ENCODE results near the gene MRNIP. TPM values are rescaled to one million over a fixed set of nuclear protein-coding genes. Genes with fewer than 3 reads are reported as not detected.

MRNIP gene
- total RNA-seq, 2 experiments from 2014 or later: 19.4 to 19.7 TPM

- POLR2A ChIA-PET: no interaction called here
- H3K4me1 Mint-ChIP-seq: peaks cover 2% of the 10 kb centered on the region
- no peaks in the 10 kb centered on the region for H3K27me3 Mint-ChIP-seq
- H3K4me3 Mint-ChIP-seq: no peak overlapping the region
- peaks cover 33% of the 10 kb centered on the region for H3K36me3 Mint-ChIP-seq (ENCODE audit: low read depth)
- no peak for ATAC-seq
- H3K27ac Mint-ChIP-seq: no peak overlapping the region
- DNase-seq: no peak
- intact Hi-C loops (cut with DNase I, micrococcal nuclease): no loop called here
- CTCF ChIA-PET: no interaction called here
- no peaks in the 10 kb centered on the region for H3K9me3 Mint-ChIP-seq (ENCODE audit: low read depth)
These were observed 10.5 kb upstream of the MRNIP start for GRCh38 chr5:179869101-179869500.

- Mint-ChIP-seq H3K4me1 (peaks cover 2% of the 10 kb centered on the region), H3K9me3 (ENCODE audit: low read depth) (no peaks in the 10 kb centered on the region), H3K4me3 (no peak overlapping the region), H3K27me3 (no peaks in the 10 kb centered on the region), H3K36me3 (ENCODE audit: low read depth) (peaks cover 35% of the 10 kb centered on the region), H3K27ac (no peak overlapping the region)
- CTCF ChIA-PET: no interaction called here
- ATAC-seq (no peak), DNase-seq (no peak)
- intact Hi-C loops (cut with DNase I, micrococcal nuclease): no loop called here
- POLR2A ChIA-PET: no interaction called here
These were observed 9.9 kb upstream of the MRNIP start for GRCh38 chr5:179868541-179868940.

GRCh38 chr5:179867476-179867875 lies 8.9 kb upstream of the MRNIP start:
- DNase-seq: no peak
- ATAC-seq: no peak
- ChIA-PET POLR2A (no interaction called here), CTCF (no interaction called here)
- Mint-ChIP-seq H3K27ac (no peak overlapping the region), H3K36me3 (ENCODE audit: low read depth) (peaks cover 39% of the 10 kb centered on the region), H3K4me1 (peaks cover 2% of the 10 kb centered on the region), H3K4me3 (no peak overlapping the region), H3K9me3 (ENCODE audit: low read depth) (no peaks in the 10 kb centered on the region), H3K27me3 (no peaks in the 10 kb centered on the region)
- intact Hi-C loops (cut with DNase I, micrococcal nuclease): no loop called here

GRCh38 chr5:179867079-179867465 lies 8.5 kb upstream of the MRNIP start:
- ChIA-PET CTCF (interaction anchor here (0.7 to 1.2 kb wide), 3 partner anchors 11 to 229 kb away, joined by 3 to 4 read pairs (median 4); no protein-coding TSS in a partner anchor), POLR2A (no interaction called here)
- no peaks in the 10 kb centered on the region for H3K27me3 Mint-ChIP-seq
- H3K36me3 Mint-ChIP-seq (ENCODE audit: low read depth): peaks cover 41% of the 10 kb centered on the region
- H3K4me1 Mint-ChIP-seq: peaks cover 2% of the 10 kb centered on the region
- H3K9me3 Mint-ChIP-seq (ENCODE audit: low read depth): no peaks in the 10 kb centered on the region
- no peak overlapping the region for H3K27ac Mint-ChIP-seq
- DNase-seq: no peak
- intact Hi-C loops (cut with DNase I, micrococcal nuclease): no loop called here
- no peak for ATAC-seq
- no peak overlapping the region for H3K4me3 Mint-ChIP-seq

GRCh38 chr5:179866241-179867078 lies 7.8 kb upstream of the MRNIP start:
- Mint-ChIP-seq H3K4me3 (no peak overlapping the region), H3K4me1 (peaks cover 2% of the 10 kb centered on the region), H3K9me3 (ENCODE audit: low read depth) (no peaks in the 10 kb centered on the region), H3K27ac (no peak overlapping the region), H3K27me3 (no peaks in the 10 kb centered on the region), H3K36me3 (ENCODE audit: low read depth) (peaks cover 44% of the 10 kb centered on the region)
- ChIA-PET POLR2A (no interaction called here), CTCF (interaction anchor here (0.6 to 1.2 kb wide), 4 partner anchors 11 to 228 kb away, joined by 3 to 4 read pairs (median 4); no protein-coding TSS in a partner anchor)
- ATAC-seq (peak; percentile 81), DNase-seq (peak; percentile 67)
- intact Hi-C loops (cut with DNase I, micrococcal nuclease): no loop called here

GRCh38 chr5:179865491-179866240 lies 7.0 kb upstream of the MRNIP start:
- intact Hi-C loops (cut with DNase I, micrococcal nuclease): no loop called here

GRCh38 chr5:179864686-179865085 lies 6.1 kb upstream of the MRNIP start:
- H3K36me3 Mint-ChIP-seq (ENCODE audit: low read depth): peaks cover 36% of the 10 kb centered on the region
- H3K27me3 Mint-ChIP-seq: no peaks in the 10 kb centered on the region
- H3K9me3 Mint-ChIP-seq (ENCODE audit: low read depth): no peaks in the 10 kb centered on the region
- ATAC-seq (no peak), DNase-seq (no peak)
- intact Hi-C loops (cut with DNase I, micrococcal nuclease): no loop called here
- H3K27ac Mint-ChIP-seq: no peak overlapping the region
- peaks cover 2% of the 10 kb centered on the region for H3K4me1 Mint-ChIP-seq
- no peak overlapping the region for H3K4me3 Mint-ChIP-seq
- ChIA-PET POLR2A (no interaction called here), CTCF (no interaction called here)

More at GRCh38 chr5:179865491-179866240, 7.0 kb upstream of the MRNIP start:
- Mint-ChIP-seq H3K4me1 (peaks cover 2% of the 10 kb centered on the region), H3K9me3 (ENCODE audit: low read depth) (no peaks in the 10 kb centered on the region), H3K27me3 (no peaks in the 10 kb centered on the region), H3K36me3 (ENCODE audit: low read depth) (peaks cover 36% of the 10 kb centered on the region), H3K27ac (no peak overlapping the region), H3K4me3 (no peak overlapping the region)
- ATAC-seq (no peak), DNase-seq (no peak)
- CTCF ChIA-PET: interaction anchor here (0.6 kb wide), 2 partner anchors 69 to 273 kb away, joined by 3 read pairs; no protein-coding TSS in a partner anchor
- POLR2A ChIA-PET: no interaction called here

- CTCF ChIA-PET: no interaction called here
- Mint-ChIP-seq H3K4me3 (no peak overlapping the region), H3K27me3 (no peaks in the 10 kb centered on the region), H3K27ac (no peak overlapping the region), H3K9me3 (ENCODE audit: low read depth) (no peaks in the 10 kb centered on the region), H3K4me1 (peaks cover 2% of the 10 kb centered on the region), H3K36me3 (ENCODE audit: low read depth) (peaks cover 36% of the 10 kb centered on the region)
- DNase-seq (no peak), ATAC-seq (no peak)
- POLR2A ChIA-PET: no interaction called here
- intact Hi-C loops (cut with DNase I, micrococcal nuclease): no loop called here
These were observed 5.0 kb upstream of the MRNIP start for GRCh38 chr5:179863449-179864085.

- POLR2A ChIA-PET: no interaction called here
- Mint-ChIP-seq H3K4me3 (no peak overlapping the region), H3K36me3 (ENCODE audit: low read depth) (peaks cover 32% of the 10 kb centered on the region), H3K9me3 (ENCODE audit: low read depth) (no peaks in the 10 kb centered on the region), H3K27me3 (no peaks in the 10 kb centered on the region), H3K27ac (no peak overlapping the region), H3K4me1 (peaks cover 5% of the 10 kb centered on the region)
- intact Hi-C loops (cut with DNase I, micrococcal nuclease): no loop called here
- DNase-seq: no peak
- CTCF ChIA-PET: no interaction called here
- no peak for ATAC-seq
These were observed 4.3 kb upstream of the MRNIP start for GRCh38 chr5:179862891-179863290.

GRCh38 chr5:179862296-179862695 lies 3.7 kb upstream of the MRNIP start:
- no peak overlapping the region for H3K27ac Mint-ChIP-seq
- peaks cover 31% of the 10 kb centered on the region for H3K36me3 Mint-ChIP-seq (ENCODE audit: low read depth)
- intact Hi-C loops (cut with DNase I, micrococcal nuclease): no loop called here
- no peaks in the 10 kb centered on the region for H3K27me3 Mint-ChIP-seq
- H3K4me3 Mint-ChIP-seq: no peak overlapping the region
- ChIA-PET POLR2A (no interaction called here), CTCF (interaction anchor here (0.6 to 1.9 kb wide), 3 partner anchors 9 to 59 kb away, joined by 3 to 5 read pairs (median 4); no protein-coding TSS in a partner anchor)
- no peak for ATAC-seq
- H3K9me3 Mint-ChIP-seq (ENCODE audit: low read depth): no peaks in the 10 kb centered on the region
- H3K4me1 Mint-ChIP-seq: peaks cover 9% of the 10 kb centered on the region
- no peak for DNase-seq

GRCh38 chr5:179860301-179860700 lies 1.7 kb upstream of the MRNIP start:
- CTCF ChIA-PET: interaction anchor here (0.5 to 1.9 kb wide), 2 partner anchors 57 to 706 kb away, joined by 3 to 5 read pairs; no protein-coding TSS in a partner anchor
- POLR2A ChIA-PET: no interaction called here
- peaks cover 6% of the 10 kb centered on the region for H3K4me1 Mint-ChIP-seq
- DNase-seq (no peak), ATAC-seq (no peak)
- intact Hi-C loops (cut with DNase I, micrococcal nuclease): no loop called here
- H3K27me3 Mint-ChIP-seq: no peaks in the 10 kb centered on the region
- H3K4me3 Mint-ChIP-seq: peak overlapping the region; percentile 14
- no peak overlapping the region for H3K27ac Mint-ChIP-seq
- H3K9me3 Mint-ChIP-seq (ENCODE audit: low read depth): no peaks in the 10 kb centered on the region
- H3K36me3 Mint-ChIP-seq (ENCODE audit: low read depth): peaks cover 26% of the 10 kb centered on the region

Measured in activated CD4-positive, alpha-beta T cell treated with anti-CD3 and anti-CD28 coated beads for 36 hours (primary cell).